MCF 10A (cell line): Measurements from ENCODE around the gene HCFC1. TPM values are rescaled to one million over a fixed set of nuclear protein-coding genes. Genes with fewer than 3 reads are reported as not detected.

Source experiments
- BruUV-seq: library from RNA; stranded (reverse); fragments of 400-500 nt; replicated peaks from 2 replicates; lab custom pipeline; 2021; lab: Mats Ljungman, UMichigan
- CTCF ChIA-PET: fragments of 300-600 bp; sonication (Branson Sonifier 250); formaldehyde crosslinking; extraction: SDS; loops from one replicate; lab custom pipeline; 2021; ENCODE audit warnings: antibody characterized with exemption, inconsistent platforms; lab: Yijun Ruan, JAX
- POLR2A ChIA-PET: fragments of 300-600, 350-650 bp; sonication (Branson Sonifier 250); formaldehyde crosslinking; extraction: SDS; loops from one replicate; lab custom pipeline; 2020; ENCODE audit warnings: antibody characterized with exemption, inconsistent platforms; lab: Yijun Ruan, JAX
- DNase-seq: peaks from one replicate; pipeline ENCODE4 v3.0.0-alpha.2; 2018; ENCODE audit not compliant: unreplicated experiment
- H3K27ac Mint-ChIP-seq: one replicate; pipeline ENCODE4 v1.8.0; 2022; ENCODE audit warnings: mild to moderate bottlenecking, low read depth, mixed read lengths; ENCODE audit not compliant: unreplicated experiment
- H3K27me3 Mint-ChIP-seq: one replicate; pipeline ENCODE4 v1.8.0; 2022; ENCODE audit warnings: mixed read lengths; ENCODE audit not compliant: insufficient read depth, unreplicated experiment
- H3K36me3 Mint-ChIP-seq: one replicate; pipeline ENCODE4 v1.8.0; 2022; ENCODE audit warnings: mild to moderate bottlenecking, moderate library complexity, mixed read lengths; ENCODE audit not compliant: insufficient read depth, unreplicated experiment
- H3K4me1 Mint-ChIP-seq: one replicate; pipeline ENCODE4 v1.8.0; 2022; ENCODE audit warnings: mixed read lengths; ENCODE audit not compliant: insufficient read depth, unreplicated experiment
- H3K4me3 Mint-ChIP-seq: one replicate; pipeline ENCODE4 v1.8.0; 2022; ENCODE audit warnings: mild to moderate bottlenecking, moderate library complexity, mixed read lengths; ENCODE audit not compliant: unreplicated experiment
- H3K9me3 Mint-ChIP-seq: one replicate; pipeline ENCODE4 v1.8.0; 2022; ENCODE audit warnings: mixed read lengths; ENCODE audit not compliant: unreplicated experiment
- intact Hi-C: fragments of 100-400 bp; cut with micrococcal nuclease; formaldehyde crosslinking; loops from 2 replicates; pipeline ENCODE4 v1.14.1; 2022
- total RNA-seq: library from RNA; stranded (reverse); gene quantifications from 2 replicates; pipeline ENCODE4 v1.2.3, GENCODE V29; 2022
- TF ChIP-seq, protein P1 (sequence below): fragments of 200-600 bp; IDR thresholded peaks from one replicate; pipeline ENCODE4 v1.8.0; 2022; ENCODE audit warnings: antibody characterized with exemption, mild to moderate bottlenecking; ENCODE audit not compliant: unreplicated experiment

The HCFC1 gene
- total RNA-seq, 1 experiment from 2014 or later, result 44.5 TPM

DNA sequence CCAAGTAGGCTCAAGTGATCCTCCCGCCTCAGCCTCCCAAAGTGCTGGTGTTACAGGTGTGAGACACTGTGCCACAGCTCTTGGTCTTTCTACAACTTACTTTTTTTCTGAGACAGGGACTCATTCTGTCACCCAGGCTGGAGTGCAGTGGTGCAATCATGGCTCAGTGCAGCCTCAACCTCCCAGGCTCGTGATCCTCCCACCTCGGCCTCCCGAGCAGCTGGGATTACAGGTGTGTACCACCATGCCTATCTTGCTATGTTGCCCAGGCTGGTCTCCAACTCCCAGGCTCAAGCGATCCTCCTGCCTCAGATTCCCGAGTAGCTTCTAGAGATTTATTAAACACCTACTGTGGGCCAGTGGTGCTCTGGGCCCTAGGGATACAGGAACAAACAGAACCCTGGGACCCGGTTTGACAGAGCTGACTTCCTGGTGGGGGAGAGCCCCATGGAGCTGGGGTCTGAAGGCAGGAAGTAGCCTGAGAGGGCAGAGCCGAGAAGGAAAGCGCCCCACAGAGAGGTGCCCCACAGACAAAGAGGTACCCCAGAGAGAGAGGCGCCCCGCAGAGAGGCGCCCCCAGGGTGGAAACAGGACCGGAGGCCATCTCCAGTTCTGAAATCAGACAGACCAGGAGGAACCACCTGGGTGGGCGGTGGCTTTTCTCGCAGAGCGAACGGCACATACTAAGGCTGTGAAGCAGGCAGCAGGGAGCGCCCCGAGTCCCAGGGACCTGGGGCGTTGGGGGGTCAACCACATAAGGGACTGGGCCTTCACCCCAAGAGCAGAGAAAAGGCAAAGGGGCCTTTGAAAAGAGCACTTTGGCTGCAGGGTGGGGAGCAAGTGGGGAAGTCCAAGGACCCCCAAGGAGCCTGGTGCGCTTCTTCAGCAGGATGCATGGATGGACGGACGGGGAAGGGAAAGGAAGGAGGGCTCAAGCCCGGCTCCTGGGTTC, 43.1 kb upstream of the HCFC1 start:
- TF ChIP-seq, protein P1, sequence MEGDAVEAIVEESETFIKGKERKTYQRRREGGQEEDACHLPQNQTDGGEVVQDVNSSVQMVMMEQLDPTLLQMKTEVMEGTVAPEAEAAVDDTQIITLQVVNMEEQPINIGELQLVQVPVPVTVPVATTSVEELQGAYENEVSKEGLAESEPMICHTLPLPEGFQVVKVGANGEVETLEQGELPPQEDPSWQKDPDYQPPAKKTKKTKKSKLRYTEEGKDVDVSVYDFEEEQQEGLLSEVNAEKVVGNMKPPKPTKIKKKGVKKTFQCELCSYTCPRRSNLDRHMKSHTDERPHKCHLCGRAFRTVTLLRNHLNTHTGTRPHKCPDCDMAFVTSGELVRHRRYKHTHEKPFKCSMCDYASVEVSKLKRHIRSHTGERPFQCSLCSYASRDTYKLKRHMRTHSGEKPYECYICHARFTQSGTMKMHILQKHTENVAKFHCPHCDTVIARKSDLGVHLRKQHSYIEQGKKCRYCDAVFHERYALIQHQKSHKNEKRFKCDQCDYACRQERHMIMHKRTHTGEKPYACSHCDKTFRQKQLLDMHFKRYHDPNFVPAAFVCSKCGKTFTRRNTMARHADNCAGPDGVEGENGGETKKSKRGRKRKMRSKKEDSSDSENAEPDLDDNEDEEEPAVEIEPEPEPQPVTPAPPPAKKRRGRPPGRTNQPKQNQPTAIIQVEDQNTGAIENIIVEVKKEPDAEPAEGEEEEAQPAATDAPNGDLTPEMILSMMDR, result no peak
- H3K4me1 Mint-ChIP-seq, result peaks cover 9% of the 10 kb centered on the region
- intact Hi-C loops, result no loop called here
- H3K27me3 Mint-ChIP-seq, result peaks cover 11% of the 10 kb centered on the region
- H3K4me3 Mint-ChIP-seq, result no peak overlapping the region
- ChIA-PET POLR2A (interaction anchor here (1.1 kb wide), 1 partner anchor 43 kb away, joined by 3 read pairs; the partner anchor contains the start of gene HCFC1), CTCF (interaction anchor here (0.6 to 4.0 kb wide), 27 partner anchors 8 to 1018 kb away, joined by 3 to 35 read pairs (median 4); partner anchors contain the start of gene HCFC1)
- no peak for DNase-seq
- BruUV-seq, result no TSS peak
- H3K9me3 Mint-ChIP-seq, result no peaks in the 10 kb centered on the region
- H3K27ac Mint-ChIP-seq, result no peak overlapping the region
- H3K36me3 Mint-ChIP-seq, result peaks cover 40% of the 10 kb centered on the region

DNA sequence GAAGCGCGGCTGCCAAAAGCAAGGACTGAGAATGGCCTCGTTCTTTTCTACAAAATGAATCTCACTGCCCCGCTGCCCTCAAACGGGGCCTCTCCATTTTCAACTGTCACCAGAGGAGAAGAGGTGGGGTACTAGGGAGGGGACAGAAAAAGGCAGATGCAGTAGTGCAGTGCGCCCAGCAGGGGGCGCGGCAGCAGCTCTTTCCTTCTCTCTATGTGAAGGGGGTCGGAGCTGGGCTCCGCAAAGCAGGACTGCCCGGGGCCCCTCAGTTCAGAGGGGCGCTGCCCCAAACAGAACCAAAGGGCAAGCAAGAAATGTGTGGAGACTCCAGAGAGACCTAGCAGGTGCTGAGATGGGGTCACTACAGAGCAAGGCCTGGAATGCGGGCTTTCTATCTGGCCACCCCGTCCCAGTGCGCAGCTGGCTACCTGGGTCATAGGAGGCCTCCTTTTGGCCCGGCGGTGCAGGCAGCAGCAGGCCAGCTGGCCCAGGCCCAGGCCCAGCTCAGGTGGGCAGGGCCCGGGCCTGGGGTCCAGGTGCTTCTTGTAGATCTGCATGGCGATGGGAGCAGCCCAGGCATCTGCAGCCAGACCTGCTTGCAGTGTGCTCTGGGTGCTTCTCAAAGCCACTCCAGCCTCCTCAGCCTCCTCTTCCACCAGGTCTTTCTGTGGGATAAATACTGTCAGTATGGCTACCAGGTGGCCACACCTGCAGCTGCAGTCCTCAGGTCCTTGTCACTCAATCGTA, 42.2 kb upstream of the HCFC1 start:
- no TSS peak for BruUV-seq
- DNase-seq, result peak; percentile 32
- H3K4me3 Mint-ChIP-seq, result no peak overlapping the region
- H3K4me1 Mint-ChIP-seq, result peaks cover 9% of the 10 kb centered on the region
- ChIA-PET CTCF (interaction anchor here (0.5 to 4.0 kb wide), 35 partner anchors 8 to 1093 kb away, joined by 3 to 35 read pairs (median 4); partner anchors contain the start of gene HCFC1), POLR2A (interaction anchor here (0.7 to 1.1 kb wide), 3 partner anchors 42 to 476 kb away, joined by 3 to 4 read pairs (median 4); partner anchors contain the start of gene HCFC1)
- intact Hi-C loops, result loop anchor here (2.0 kb wide), 1 partner anchor 37 kb away; no protein-coding TSS in a partner anchor
- peaks cover 46% of the 10 kb centered on the region for H3K36me3 Mint-ChIP-seq
- H3K27me3 Mint-ChIP-seq, result peaks cover 12% of the 10 kb centered on the region
- no peaks in the 10 kb centered on the region for H3K9me3 Mint-ChIP-seq
- TF ChIP-seq, protein P1, result peak; percentile 92
- H3K27ac Mint-ChIP-seq, result no peak overlapping the region

DNA sequence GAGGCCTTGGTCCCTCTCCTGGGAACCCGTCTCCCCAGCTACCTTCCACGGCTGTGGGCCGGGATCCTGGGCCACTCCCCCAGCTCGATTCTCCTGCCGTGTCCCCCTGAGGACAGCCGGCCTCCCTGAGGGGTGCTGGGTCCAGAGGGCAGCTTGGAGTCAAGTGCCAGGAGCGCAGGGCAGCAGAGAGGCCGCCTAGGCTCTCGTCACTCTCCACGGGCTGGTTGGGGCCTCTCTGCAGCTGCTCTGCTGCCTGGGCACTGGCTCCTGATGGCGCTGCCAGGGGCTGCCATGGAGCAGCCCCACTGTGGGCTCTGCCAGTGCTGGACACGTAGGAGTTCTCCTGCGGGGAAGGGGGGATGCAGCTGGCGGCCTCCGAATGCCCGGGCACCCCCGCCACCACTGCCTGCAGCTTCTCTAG, 41.4 kb upstream of the HCFC1 start:
- ChIA-PET POLR2A (interaction anchor here (0.7 to 0.9 kb wide), 2 partner anchors 399 to 477 kb away, joined by 4 read pairs; no protein-coding TSS in a partner anchor), CTCF (interaction anchor here (0.6 to 4.0 kb wide), 29 partner anchors 7 to 1092 kb away, joined by 3 to 35 read pairs (median 4); partner anchors contain the start of gene HCFC1)
- BruUV-seq, result no TSS peak
- intact Hi-C loops, result loop anchor here (2.0 kb wide), 1 partner anchor 38 kb away; no protein-coding TSS in a partner anchor
- no peak overlapping the region for H3K4me3 Mint-ChIP-seq
- H3K27ac Mint-ChIP-seq, result no peak overlapping the region
- peaks cover 9% of the 10 kb centered on the region for H3K4me1 Mint-ChIP-seq
- TF ChIP-seq, protein P1, result no peak
- no peak for DNase-seq
- H3K36me3 Mint-ChIP-seq, result peaks cover 54% of the 10 kb centered on the region
- H3K9me3 Mint-ChIP-seq, result no peaks in the 10 kb centered on the region
- H3K27me3 Mint-ChIP-seq, result peaks cover 20% of the 10 kb centered on the region
